ENCODE results near the gene SRP9.

The SRP9 gene

DNA sequence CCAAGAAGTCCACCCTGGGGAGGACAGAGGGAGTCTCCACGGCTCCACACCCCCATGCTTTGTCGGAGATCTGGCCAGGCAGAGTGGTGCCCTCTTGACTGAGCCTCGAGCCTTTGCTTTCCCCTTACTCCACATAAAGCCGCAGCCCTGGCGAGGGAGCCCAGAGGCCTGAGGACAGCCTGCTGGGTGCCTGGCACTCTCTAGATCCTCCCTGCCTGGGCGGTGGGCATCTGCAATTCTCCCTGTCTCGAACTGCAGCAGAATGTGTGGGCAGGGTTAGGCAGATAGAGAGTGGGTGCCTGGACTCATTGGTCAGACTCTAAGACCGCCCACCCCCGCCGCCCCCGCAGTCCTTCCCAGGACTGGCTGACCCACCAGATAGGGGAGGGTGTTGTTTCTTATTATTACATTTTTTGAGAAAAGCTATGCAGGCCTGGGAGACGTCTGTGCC is 46.2 kb downstream of the SRP9 start:
- no peak for TF ChIP-seq CTCF (IDR thresholded peaks at IDR 0.05; ENCODE audit: insufficient read depth, low read depth, low read length, missing control alignments)
- no peak overlapping the region for H3K4me3 ChIP-seq (ENCODE audit: low read depth, low read length)
- DNase-seq (ENCODE audit: low read depth), result no peak

DNA sequence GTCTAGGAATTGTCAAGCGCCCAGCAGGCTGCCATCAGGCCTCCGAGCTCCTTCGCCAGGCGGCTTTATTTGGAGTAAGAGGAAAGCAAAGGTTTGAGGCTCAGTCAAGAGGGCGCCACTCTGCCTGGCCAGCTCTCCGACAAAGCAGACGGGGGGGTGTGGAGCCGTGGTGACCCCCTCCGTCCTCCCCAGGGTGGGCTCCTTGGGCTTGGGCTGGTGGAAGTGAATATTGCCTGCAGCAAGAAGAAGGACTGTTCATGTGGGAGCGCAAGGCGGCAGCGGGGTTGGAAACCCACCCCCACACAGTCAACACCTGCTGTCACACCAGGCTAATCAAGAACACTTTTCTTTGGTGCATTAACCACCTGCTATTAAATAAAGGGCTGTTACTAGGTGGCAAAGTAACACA is 46.9 kb downstream of the SRP9 start:
- no peak for DNase-seq (ENCODE audit: low read depth)
- no peak overlapping the region for H3K4me3 ChIP-seq (ENCODE audit: low read depth, low read length)

GRCh38 chr1:225825078-225825477 is 47.5 kb downstream of the SRP9 start:
- no peak overlapping the region for H3K4me3 ChIP-seq (ENCODE audit: low read depth, low read length)
- no peak for DNase-seq (ENCODE audit: low read depth)
- TF ChIP-seq CTCF (IDR thresholded peaks at IDR 0.05; ENCODE audit: insufficient read depth, low read depth, low read length, missing control alignments), result no peak

More for the DNA sequence above, 46.9 kb downstream of the SRP9 start:
- TF ChIP-seq CTCF (IDR thresholded peaks at IDR 0.05; ENCODE audit: insufficient read depth, low read depth, low read length, missing control alignments), result no peak

DNA sequence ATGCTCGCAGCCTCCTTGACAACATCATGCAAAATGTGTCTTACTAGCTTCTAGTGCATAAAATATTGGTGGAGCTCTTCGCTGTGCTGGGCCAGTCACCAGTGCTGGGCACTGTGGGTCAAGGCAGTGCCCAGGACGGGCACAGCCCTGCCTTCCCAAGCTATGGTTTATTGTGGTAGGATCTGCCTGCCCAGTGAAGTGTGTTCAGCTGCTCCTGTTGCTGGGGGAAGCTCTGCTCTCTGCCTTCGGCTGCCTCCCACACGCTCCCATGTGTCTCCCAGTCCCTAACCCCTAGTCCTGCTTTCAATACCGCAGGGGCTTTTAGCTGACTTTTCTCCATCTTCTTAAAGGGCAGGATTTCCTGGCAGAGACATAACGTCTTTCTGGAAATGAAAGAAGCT is 48.0 kb downstream of the SRP9 start:
- DNase-seq (ENCODE audit: low read depth), result no peak
- TF ChIP-seq CTCF (IDR thresholded peaks at IDR 0.05; ENCODE audit: insufficient read depth, low read depth, low read length, missing control alignments), result no peak
- no peak overlapping the region for H3K4me3 ChIP-seq (ENCODE audit: low read depth, low read length)

DNA sequence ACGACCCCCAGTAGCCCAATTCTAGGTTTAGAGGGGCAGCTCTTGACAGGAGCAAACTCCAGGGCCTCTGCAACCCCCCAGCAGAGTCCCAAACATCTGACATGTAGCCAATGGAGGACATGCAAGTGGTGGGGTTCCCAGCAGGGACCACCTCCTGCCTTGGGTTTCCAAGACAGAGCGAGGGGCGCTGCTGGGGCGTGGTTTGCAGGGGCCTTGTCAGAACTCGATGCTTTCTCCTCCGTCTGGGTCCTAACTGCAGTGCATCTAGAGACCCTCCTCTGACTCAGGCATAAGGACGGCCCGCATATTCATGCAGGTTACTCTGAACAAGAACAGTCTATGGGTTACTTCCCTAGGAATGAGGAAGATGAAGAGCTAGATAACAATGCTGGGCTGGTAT is 49.5 kb downstream of the SRP9 start:
- no peak for DNase-seq (ENCODE audit: low read depth)
- H3K4me3 ChIP-seq (ENCODE audit: low read depth, low read length), result no peak overlapping the region
- no peak for TF ChIP-seq CTCF (IDR thresholded peaks at IDR 0.05; ENCODE audit: insufficient read depth, low read depth, low read length, missing control alignments)

DNA sequence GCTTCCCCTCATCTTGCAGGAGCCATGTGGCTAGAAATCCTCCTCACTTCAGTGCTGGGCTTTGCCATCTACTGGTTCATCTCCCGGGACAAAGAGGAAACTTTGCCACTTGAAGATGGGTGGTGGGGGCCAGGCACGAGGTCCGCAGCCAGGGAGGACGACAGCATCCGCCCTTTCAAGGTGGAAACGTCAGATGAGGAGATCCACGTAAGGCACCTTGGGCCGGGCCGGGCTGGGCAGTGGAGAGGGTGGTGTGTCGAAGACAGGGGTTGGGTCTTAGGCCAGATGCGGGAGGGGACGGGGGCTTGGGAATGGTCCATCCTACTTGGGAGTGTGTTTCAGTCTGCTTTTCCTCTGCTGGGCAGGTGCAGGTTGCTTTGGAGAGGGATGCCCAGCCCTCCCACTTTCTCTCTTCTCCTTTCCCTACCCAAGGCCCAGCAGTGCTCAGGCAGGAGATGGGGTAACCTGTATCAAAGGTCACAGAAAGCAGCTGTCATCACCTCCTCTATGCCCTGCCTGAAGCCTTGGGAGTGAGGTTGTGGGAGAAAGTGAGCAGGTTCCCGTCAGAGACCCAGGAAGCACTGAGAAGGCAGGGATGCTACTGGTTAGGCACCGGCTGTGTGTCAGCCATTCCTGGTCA is 51.2 kb downstream of the SRP9 start:
- TF ChIP-seq CTCF (IDR thresholded peaks at IDR 0.05; ENCODE audit: insufficient read depth, low read depth, low read length, missing control alignments), result no peak
- H3K4me3 ChIP-seq (ENCODE audit: low read depth, low read length), result no peak overlapping the region
- DNase-seq (ENCODE audit: low read depth), result no peak

- H3K4me3 ChIP-seq (ENCODE audit: low read depth, low read length), result no peak overlapping the region
- no peak for DNase-seq (ENCODE audit: low read depth)
- no peak for TF ChIP-seq CTCF (IDR thresholded peaks at IDR 0.05; ENCODE audit: insufficient read depth, low read depth, low read length, missing control alignments)
These were observed 53.2 kb downstream of the SRP9 start for GRCh38 chr1:225830841-225831240.

Data from GM12865 (cell line).